ENCODE measurements around the gene GALNT7. TPM values are rescaled to one million over a fixed set of nuclear protein-coding genes. Genes with fewer than 3 reads are reported as not detected.

GALNT7 gene
- total and polyA plus RNA-seq, 2 of the 13 experiments (the other 11 are each of a cell fraction or from before 2014, with no cell fraction given), result 0.08 to 0.13 TPM

GRCh38 chr4:173188648-173189047, 20.0 kb downstream of the GALNT7 start (continued):
- TF ChIP-seq ZBTB8A (CRISPR knock-in tag; IDR thresholded peaks at IDR 0.05; ENCODE audit: borderline replicate concordance, low read depth) (no peak), RBFOX2 (IDR thresholded peaks at IDR 0.05; ENCODE audit: low read depth, low read length) (no peak), HNRNPK (IDR thresholded peaks at IDR 0.05; ENCODE audit: low read depth, low read length, poor library complexity, severe bottlenecking) (no peak)

- Histone ChIP-seq H3K79me2 (ENCODE audit: insufficient read depth, low read length) (no peaks in the 10 kb centered on the region), H3K27me3 (ENCODE audit: control insufficient read depth in 1 of 2, insufficient read depth in 2 of 2, low read length in 2 of 2) (no peaks in the 10 kb centered on the region), H3K27ac (ENCODE audit: extremely low read length, insufficient read depth, low read length) (no peak overlapping the region), H3K9me3 (ENCODE audit: low read length) (no peaks in the 10 kb centered on the region), H3K4me1 (ENCODE audit: insufficient read depth, low read length) (no peaks in the 10 kb centered on the region), H3K36me3 (replicated peaks in 1 of 2; ENCODE audit: control insufficient read depth in 1 of 2, insufficient read depth in 2 of 2, low read length in 2 of 2) (no peaks in the 10 kb centered on the region), H2AFZ (ENCODE audit: low read length) (no peak overlapping the region), H4K20me1 (ENCODE audit: insufficient read depth, low read length) (no peaks in the 10 kb centered on the region), H3K4me2 (ENCODE audit: low read depth, low read length) (no peak overlapping the region), H3K9ac (ENCODE audit: insufficient read depth, low read depth, low read length) (no peak overlapping the region), H3K4me3 (replicated peaks in 1 of 3; ENCODE audit: insufficient read depth in 1 of 3, low read depth in 2 of 3, low read length in 3 of 3) (no peak overlapping the region)
- ATAC-seq (no peak), DNase-seq (ENCODE audit: low spot score) (no peak), FAIRE-seq (no peak)
- POLR2A ChIA-PET, result no interaction called here
- CTCF ChIA-PET (ENCODE audit: low intra/inter-chr PET ratio, low total read pairs), result no interaction called here
- intact Hi-C loops (cut with micrococcal nuclease; ENCODE audit: unreplicated experiment) (no loop called here), in situ Hi-C loops (cut with HindIII; ENCODE audit: extremely low pct_ligation_motif_present, low pct_unique_long_range_greater_than_20kb) (no loop called here)
- TF ChIP-seq ZMAT5 (CRISPR knock-in tag; IDR thresholded peaks at IDR 0.05; ENCODE audit: borderline replicate concordance, low read depth) (no peak), ZNF44 (CRISPR knock-in tag; IDR thresholded peaks at IDR 0.05) (no peak), SALL2 (CRISPR knock-in tag; IDR thresholded peaks at IDR 0.05) (no peak), THAP9 (CRISPR knock-in tag; IDR thresholded peaks at IDR 0.05; ENCODE audit: borderline replicate concordance) (no peak), AGO2 (optimal IDR thresholded peaks at IDR 0.05; ENCODE audit: low read depth, low read length) (no peak), ZNF10 (CRISPR knock-in tag; IDR thresholded peaks at IDR 0.05; ENCODE audit: borderline replicate concordance, low read depth) (no peak), ZNF510 (CRISPR knock-in tag; IDR thresholded peaks at IDR 0.05; ENCODE audit: low read depth) (no peak), DNMT1 (CRISPR knock-in tag; IDR thresholded peaks at IDR 0.05) (no peak), STAT5B (CRISPR knock-in tag; IDR thresholded peaks at IDR 0.05) (no peak), POLR2A (IDR thresholded peaks at IDR 0.05; ENCODE audit: insufficient read depth in 1 of 2, low read depth in 2 of 2, low read length in 2 of 2) (no peak), ZBTB10 (CRISPR knock-in tag; IDR thresholded peaks at IDR 0.05; ENCODE audit: borderline replicate concordance) (no peak), NONO (IDR thresholded peaks at IDR 0.05) (no peak), NONO (CRISPR knock-in tag; conservative IDR thresholded peaks at IDR 0.05) (no peak)
- BruUV-seq (replicated peaks), result no TSS peak
- 15% methylated on average over 4 of the region's 4 CpGs for WGBS (ENCODE audit: low lambda C conversion rate)
Observed at GRCh38 chr4:173189117-173189693, 20.6 kb downstream of the GALNT7 start.

All from HepG2 (cell line).